HG03457 (cell line): ENCODE measurements around the gene TEF.

ENCODE experiments used
- ATAC-seq: cut with Tn5 transposase; IDR thresholded peaks from one replicate; pipeline ENCODE4 v1.9.1; 2021; ENCODE audit warnings: moderate number of reproducible peaks; ENCODE audit not compliant: unreplicated experiment

The TEF gene

GRCh38 chr22:41381329-41382097 is at the start of gene TEF:
Gene TEF (plus strand): TSS chr22:41381942. CDS start chr22:41382045, 103 bp downstream.
- ATAC-seq: peak; percentile 66

- no peak for ATAC-seq
These were observed 49.4 kb upstream of the TEF start for GRCh38 chr22:41332217-41332939.

- ATAC-seq: no peak
These were observed 47.9 kb upstream of the TEF start for GRCh38 chr22:41333806-41334205.

- ATAC-seq: no peak
These were observed 47.5 kb upstream of the TEF start for GRCh38 chr22:41334215-41334614.

DNA sequence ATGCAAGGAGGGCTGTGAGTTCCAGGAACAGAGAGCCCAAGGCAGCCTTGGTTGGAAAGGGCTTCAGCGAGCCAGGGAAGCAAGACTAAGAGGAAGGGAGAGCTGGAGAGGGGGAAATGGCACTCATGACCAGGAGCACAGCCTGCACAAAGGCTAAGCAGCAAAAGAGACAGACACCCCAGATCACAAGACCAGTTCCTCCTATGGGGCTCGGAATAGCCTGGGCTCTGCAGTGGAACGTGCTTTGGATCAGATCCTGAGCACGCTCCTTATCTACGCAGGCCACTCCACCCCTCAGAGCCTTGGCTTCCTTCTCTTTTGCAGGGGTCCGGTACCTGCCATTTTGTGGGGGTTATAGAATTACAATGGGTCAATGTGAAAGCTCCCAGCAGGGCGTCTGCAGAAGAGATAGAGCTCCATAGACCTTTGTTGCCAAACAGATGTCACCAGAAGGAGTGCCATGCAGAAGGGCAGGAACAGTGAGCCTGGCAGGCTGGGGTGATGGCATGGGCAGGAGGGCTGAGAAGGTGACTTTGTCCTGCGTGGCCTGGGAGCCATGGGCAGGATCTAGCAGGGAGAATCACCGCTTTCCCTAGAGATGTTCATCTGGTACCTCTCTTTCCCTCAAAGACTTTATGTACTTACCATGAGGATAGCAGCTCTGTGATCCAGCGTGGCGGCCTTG is 46.6 kb upstream of the TEF start:
- no peak for ATAC-seq

GRCh38 chr22:41338614-41339212 is 43.0 kb upstream of the TEF start:
- no peak for ATAC-seq

DNA sequence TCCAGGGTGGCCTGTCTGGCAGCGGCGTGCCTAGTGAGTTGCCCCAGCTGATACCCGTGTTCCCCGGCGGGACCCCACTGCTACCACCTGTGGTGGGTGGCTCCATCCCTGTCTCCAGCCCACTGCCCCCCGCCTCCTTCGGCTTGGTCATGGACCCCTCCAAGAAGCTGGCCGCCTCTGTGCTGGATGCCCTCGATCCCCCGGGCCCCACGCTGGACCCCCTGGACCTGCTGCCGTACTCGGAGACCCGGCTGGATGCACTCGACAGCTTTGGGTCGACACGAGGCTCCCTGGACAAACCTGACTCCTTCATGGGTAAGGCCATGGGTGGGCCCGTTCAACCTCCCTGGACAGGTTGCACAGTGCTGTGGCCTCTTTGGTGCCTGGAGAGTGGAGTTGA is 41.9 kb upstream of the TEF start:
- ATAC-seq: no peak

- ATAC-seq: no peak
These were observed 41.4 kb upstream of the TEF start for GRCh38 chr22:41340357-41340756.

- ATAC-seq: no peak
These were observed 40.7 kb upstream of the TEF start for GRCh38 chr22:41341012-41341411.

DNA sequence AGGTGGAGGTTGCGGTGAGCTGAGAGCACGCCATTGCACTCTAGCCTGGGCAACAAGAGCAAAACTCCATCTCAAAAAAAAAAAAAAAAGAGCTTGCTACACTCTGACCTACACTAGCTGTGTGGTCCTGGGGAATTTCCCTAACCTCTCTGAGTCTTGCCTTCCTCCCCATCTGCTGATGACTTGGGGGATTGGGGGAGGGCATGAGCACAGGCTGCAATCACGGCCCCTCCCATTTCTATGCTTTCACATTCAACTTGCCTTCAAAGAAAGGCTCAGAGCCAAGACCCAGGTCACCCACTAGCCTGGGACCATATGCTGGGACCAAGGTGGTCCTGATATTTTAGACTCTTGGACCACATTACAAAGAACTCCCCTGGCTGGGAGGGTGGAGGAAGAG is 39.8 kb upstream of the TEF start:
- no peak for ATAC-seq

DNA sequence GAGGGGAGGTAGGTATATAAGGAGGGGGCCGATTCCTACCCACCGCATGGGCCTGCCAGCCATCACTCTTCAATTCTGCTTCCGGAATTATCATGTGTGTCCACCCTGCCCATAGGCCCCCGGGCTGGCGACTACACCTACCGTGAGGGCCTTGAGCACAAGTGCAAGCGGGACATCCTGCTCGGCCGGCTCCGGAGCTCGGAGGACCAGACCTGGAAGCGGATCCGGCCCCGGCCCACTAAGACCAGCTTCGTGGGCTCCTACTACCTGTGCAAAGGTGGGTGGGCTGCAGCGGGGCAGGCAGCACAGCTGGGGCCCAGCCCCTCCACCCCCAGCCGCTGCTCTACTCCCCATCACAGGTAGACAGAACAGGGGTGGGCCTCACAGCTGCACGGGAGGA is 38.4 kb upstream of the TEF start:
- no peak for ATAC-seq

DNA sequence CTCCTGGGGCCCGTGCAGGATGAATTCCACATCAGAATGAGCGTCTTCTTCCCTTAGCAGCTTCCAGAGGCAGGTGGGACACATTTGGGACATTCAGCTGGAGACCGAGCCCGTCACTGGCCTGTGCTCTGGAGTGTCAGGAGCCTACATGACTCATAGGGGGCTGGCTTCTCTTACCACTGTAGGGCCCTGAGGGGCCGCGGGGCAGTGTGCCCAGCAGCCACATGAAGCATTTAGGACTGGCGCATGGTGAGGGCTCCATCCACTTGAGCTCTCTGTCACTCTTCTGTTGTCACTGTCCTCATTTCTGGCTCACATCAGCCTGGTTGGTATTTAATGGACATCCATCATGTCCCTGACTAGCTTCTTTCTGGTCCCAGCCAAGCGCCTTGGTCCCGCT is 38.0 kb upstream of the TEF start:
- no peak for ATAC-seq

DNA sequence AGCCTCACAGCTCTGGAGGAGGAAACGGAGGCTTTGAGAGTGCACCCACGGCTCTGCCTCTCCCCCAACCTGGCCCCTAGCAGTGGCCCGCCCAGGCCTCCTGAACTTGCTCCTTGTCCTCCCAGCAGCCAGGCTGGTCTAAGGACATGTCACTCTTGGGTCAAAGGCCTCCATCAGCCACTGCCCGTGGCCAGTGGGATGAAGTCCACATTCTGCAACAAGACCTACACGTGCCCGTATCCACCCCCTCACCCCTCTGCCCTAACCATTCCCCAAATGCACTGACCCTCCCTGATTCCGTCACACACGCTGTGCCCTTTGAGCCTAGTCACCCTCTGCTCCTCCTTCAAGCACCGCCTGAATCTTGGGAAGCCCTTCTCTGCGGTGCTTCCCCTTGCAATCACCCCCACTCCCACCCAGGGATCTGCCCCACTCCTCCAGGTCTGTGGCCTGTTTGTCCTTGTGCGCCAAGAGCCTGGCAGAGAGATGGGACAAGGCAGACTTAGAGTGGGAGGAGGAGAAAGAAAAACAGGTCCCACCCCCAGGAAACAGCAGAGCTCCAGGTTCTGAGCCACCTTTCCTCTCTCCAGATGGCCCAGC is 37.5 kb upstream of the TEF start:
- ATAC-seq: no peak

DNA sequence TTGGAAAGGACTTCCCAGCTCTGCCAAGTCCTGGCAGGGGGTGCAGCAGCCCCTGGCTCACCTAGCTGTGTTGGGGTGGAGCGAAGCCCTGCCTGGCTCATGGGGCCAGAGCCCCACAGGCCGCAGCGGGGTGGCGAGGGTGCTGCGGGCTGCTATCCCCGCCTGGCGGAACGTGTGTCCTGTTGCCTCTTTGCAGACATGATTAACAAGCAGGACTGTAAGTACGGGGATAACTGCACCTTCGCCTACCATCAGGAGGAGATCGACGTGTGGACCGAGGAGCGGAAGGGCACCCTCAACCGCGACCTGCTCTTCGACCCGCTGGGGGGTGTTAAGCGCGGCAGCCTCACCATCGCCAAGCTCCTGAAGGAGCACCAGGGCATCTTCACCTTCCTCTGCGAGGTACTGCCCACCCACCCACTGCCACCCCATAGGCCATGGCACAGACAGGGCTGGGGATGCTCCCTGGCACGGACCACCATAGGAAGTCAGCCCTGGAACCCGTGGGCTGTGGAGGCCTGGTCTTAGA is 35.9 kb upstream of the TEF start:
- no peak for ATAC-seq

DNA sequence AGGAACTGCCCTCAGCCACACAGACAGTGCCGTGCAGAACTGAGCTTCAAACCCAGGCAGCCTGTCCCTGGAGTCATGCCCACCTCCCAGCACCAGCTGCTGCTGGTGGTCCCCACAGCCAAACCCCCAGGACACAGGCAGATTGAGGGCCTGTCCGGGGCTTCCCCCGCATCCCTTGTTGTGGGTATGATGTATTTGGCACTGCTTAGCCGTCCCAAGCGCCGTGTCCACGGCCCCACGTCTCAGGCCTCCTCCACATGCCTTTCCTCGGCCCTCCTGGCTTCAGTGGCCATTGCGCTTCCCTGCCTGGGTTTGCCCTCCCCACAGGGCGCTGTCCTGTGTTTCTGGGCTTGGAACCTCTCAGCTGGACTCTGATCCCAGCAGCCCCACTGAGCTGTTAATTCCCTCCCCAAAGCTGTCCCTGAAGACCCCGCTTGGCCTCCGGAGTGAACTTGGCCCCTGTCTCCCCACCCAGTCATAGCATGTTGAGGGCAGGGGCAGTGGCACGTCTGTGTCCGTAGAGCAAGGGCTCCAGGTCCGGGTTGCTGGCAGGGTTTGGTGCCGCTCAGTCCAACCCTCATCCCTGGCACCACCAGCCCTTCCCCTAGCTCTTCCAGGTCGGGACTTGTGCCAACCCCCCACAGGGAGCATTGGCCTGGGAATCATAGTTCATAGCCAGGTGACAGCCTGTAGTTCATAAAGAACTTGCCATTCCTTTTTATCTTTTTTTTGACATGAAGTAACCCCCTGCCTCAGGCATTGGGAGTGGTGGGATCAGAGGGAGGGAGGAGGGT is 34.5 kb upstream of the TEF start:
- no peak for ATAC-seq

DNA sequence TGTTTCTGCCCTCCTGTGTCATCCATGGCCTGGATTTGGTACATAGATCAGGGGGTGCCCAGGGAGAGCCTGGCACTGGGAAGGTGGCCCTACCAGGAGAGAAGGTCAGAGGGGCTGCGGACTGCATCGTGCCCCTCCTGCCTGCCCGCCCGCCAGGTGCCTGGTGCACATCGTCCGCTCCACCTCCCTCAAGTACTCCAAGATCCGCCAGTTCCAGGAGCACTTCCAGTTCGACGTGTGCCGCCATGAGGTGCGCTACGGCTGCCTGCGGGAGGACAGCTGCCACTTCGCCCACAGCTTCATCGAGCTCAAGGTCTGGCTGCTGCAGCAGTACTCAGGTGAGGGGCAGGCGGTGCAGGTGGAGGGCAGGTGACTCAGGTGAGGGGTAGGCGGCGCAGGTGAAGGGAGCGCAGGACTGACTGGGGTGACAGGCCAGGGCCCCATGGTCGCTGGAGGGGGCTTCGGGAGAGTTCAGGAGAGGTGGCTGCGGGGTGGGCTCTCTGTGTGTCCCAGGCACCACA is 32.7 kb upstream of the TEF start:
- no peak for ATAC-seq

- ATAC-seq: no peak
These were observed 31.7 kb upstream of the TEF start for GRCh38 chr22:41350087-41350486.

GRCh38 chr22:41351011-41351410 is 30.7 kb upstream of the TEF start:
- no peak for ATAC-seq

DNA sequence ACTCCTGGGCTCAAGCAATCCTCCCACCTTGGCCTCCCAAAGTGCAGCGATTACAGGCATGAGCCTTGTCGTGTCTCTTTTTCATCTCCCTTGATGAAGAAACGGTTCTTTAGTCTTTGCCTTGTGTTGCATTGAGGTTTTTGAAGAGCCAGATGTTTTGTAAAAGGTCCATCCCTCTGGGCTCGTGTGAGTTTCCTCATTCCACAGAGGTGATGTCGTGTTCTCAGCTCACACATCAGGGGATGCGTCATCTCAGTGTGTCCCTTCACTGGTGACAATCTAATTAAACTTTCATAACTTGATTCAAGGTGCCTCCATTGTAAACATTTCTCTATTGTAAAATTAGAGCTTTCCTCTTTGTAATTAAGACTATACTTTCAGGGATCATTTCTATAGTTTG is 29.7 kb upstream of the TEF start:
- no peak for ATAC-seq
